HCT116 (cell line): Measurements from ENCODE around the gene PDP2. TPM values are rescaled to one million over a fixed set of nuclear protein-coding genes. Genes with fewer than 3 reads are reported as not detected.
"Not testable (repeated sequence)": the region's sequence is repeated elsewhere in the genome, so short reads cannot be mapped to it uniquely, and the experiment has no call there.

ENCODE experiments used
- ATAC-seq: fragments of 200-7000 bp; cut with Tn5 transposase; 2 replicates; pipeline ENCODE4 v1.9.1; 2020; ENCODE audit warnings: mild to moderate bottlenecking, moderate library complexity
- BruUV-seq: library from RNA; stranded (reverse); fragments of 400-500 nt; replicated peaks from 2 replicates; lab custom pipeline; 2021; lab: Mats Ljungman, UMichigan
- CTCF ChIA-PET: fragments of 300-600 bp; sonication (Branson Sonifier 250); formaldehyde crosslinking; loops from one replicate; lab custom pipeline; 2021; ENCODE audit warnings: antibody characterized with exemption; lab: Charles Lee
- POLR2A ChIA-PET: fragments of 300-600, 350-600 bp; sonication (Branson Sonifier 250); formaldehyde crosslinking; loops from one replicate; lab custom pipeline; 2021; ENCODE audit warnings: antibody characterized with exemption; lab: Charles Lee
- RAD21 ChIA-PET, 2 experiments: fragments of 300-600 bp; sonication (Branson Sonifier 250); formaldehyde crosslinking; loops; one replicate each; lab custom pipeline; 2023; ENCODE audit warnings: low total read pairs in 2 of 2; ENCODE audit not compliant: uncharacterized antibody in 2 of 2, unreplicated experiment in 2 of 2, low non-redundant PET in 1 of 2; lab: Charles Lee
- DNase-seq: peaks from one replicate; pipeline ENCODE4 v3.0.0-alpha.2; 2010; ENCODE audit warnings: low read depth, low spot score
- H2AFZ ChIP-seq: fragments of 200-600 bp; shearing (Covaris generic), sonication (generic); 2 replicates; pipeline ENCODE4 v1.6.1; 2017; ENCODE audit warnings: low read depth, mixed run types, mixed read lengths, antibody characterized with exemption, low read length; ENCODE audit not compliant: poor library complexity, severe bottlenecking
- H3K27ac ChIP-seq: 2 replicates; pipeline ENCODE4 v1.5.1; 2012; ENCODE audit warnings: low read depth, low read length
- H3K27me3 ChIP-seq: fragments of 200-600 bp; sonication (generic); 2 replicates; pipeline ENCODE4 v1.6.1; 2016; ENCODE audit warnings: mixed run types, low read length, mixed read lengths; ENCODE audit not compliant: insufficient read depth
- H3K36me3 ChIP-seq, 2 experiments: fragments of 200-500 bp in 1 of 2; fragments of 200-600 bp in 1 of 2; sonication (Bioruptor generic) in 1 of 2; sonication (generic) in 1 of 2; 2 replicates each; pipeline versions ENCODE4 v1.5.1 to v1.6.1; 2014 to 2016; ENCODE audit warnings: low read length in 2 of 2, inconsistent platforms in 1 of 2, mixed read lengths in 1 of 2, mixed run types in 1 of 2; ENCODE audit not compliant: insufficient read depth in 2 of 2, control insufficient read depth in 1 of 2
- H3K4me1 ChIP-seq, 2 experiments: fragments of 200-600 bp in 1 of 2; sonication (generic) in 1 of 2; 2 replicates each; pipeline versions ENCODE4 v1.5.1 to v1.6.1; 2012 to 2017; ENCODE audit warnings: low read length in 2 of 2, inconsistent platforms in 1 of 2, mild to moderate bottlenecking in 1 of 2, mixed read lengths in 1 of 2, mixed run types in 1 of 2, moderate library complexity in 1 of 2; ENCODE audit not compliant: insufficient read depth in 2 of 2, control insufficient read depth in 1 of 2
- H3K4me2 ChIP-seq: fragments of 200-600 bp; sonication (generic); 2 replicates; pipeline ENCODE4 v1.6.1; 2017; ENCODE audit warnings: mixed run types, low read length, mixed read lengths
- H3K4me3 ChIP-seq, 2 experiments: fragments of 200-600 bp in 1 of 2; sonication (generic) in 1 of 2; replicated peaks in 1 of 2; 2 replicates each; pipeline ENCODE4 v1.5.1; 2011 to 2016; ENCODE audit warnings: low read length in 2 of 2, control low read depth in 1 of 2, low read depth in 1 of 2, mild to moderate bottlenecking in 1 of 2, mixed read lengths in 1 of 2, mixed run types in 1 of 2
- H3K79me2 ChIP-seq: fragments of 200-600 bp; sonication (generic); 2 replicates; pipeline ENCODE4 v1.6.1; 2017; ENCODE audit warnings: mild to moderate bottlenecking, mixed run types, low read length, moderate library complexity, mixed read lengths; ENCODE audit not compliant: insufficient read depth
- H3K9ac ChIP-seq: fragments of 200-600 bp; sonication (generic); 2 replicates; pipeline ENCODE4 v1.6.1; 2016; ENCODE audit warnings: low read length, mixed read lengths
- H3K9me2 ChIP-seq: fragments of 200-600 bp; sonication (generic), shearing (Covaris generic); 2 replicates; pipeline ENCODE4 v1.6.1; 2017; ENCODE audit warnings: mixed run types, mild to moderate bottlenecking, moderate library complexity; ENCODE audit not compliant: insufficient read depth
- H3K9me3 ChIP-seq, 2 experiments: fragments of 200-500 bp in 1 of 2; fragments of 200-600 bp in 1 of 2; sonication (Bioruptor generic) in 1 of 2; sonication (generic) in 1 of 2; 2 replicates each; pipeline ENCODE4 v1.6.1; 2014 to 2017; ENCODE audit warnings: low read length in 2 of 2, mixed read lengths in 2 of 2, inconsistent platforms in 1 of 2, low read depth in 1 of 2, mild to moderate bottlenecking in 1 of 2, mixed run types in 1 of 2, moderate library complexity in 1 of 2; ENCODE audit not compliant: control insufficient read depth in 1 of 2, insufficient read depth in 1 of 2
- H4K20me1 ChIP-seq: fragments of 200-600 bp; sonication (generic), shearing (Covaris generic); 2 replicates; pipeline ENCODE4 v1.6.1; 2017; ENCODE audit warnings: mixed run types, mild to moderate bottlenecking, moderate library complexity; ENCODE audit not compliant: insufficient read depth
- EZH2phosphoT487 ChIP-seq: fragments of 200-600 bp; IDR thresholded peaks from 2 replicates; pipeline ENCODE4 v1.6.1; 2018; ENCODE audit warnings: antibody characterized with exemption, borderline replicate concordance
- POLR2A ChIP-seq: IDR thresholded peaks from 2 replicates; pipeline ENCODE4 v1.7.0; 2011; ENCODE audit warnings: borderline replicate concordance; ENCODE audit not compliant: insufficient read depth, insufficient read length; ENCODE audit errors: extremely low read depth
- intact Hi-C: fragments of 100-400 bp; cut with micrococcal nuclease; formaldehyde crosslinking; loops from 2 replicates; pipeline ENCODE4 v1.10.0; 2022
- total RNA-seq: library from RNA; stranded (reverse); gene quantifications from one replicate; pipeline ENCODE4 v1.2.1, GENCODE V29; 2021; ENCODE audit not compliant: unreplicated experiment
- TF ChIP-seq, protein P1 (sequence below), 3 experiments: fragments of 200-600 bp in 1 of 3; sonication (generic) in 1 of 3; IDR thresholded peaks in 2 of 3; conservative IDR thresholded peaks in 1 of 3; 2 replicates each; pipeline ENCODE4 v1.5.1; 2012 to 2017; ENCODE audit warnings: low read depth in 2 of 3, low read length in 2 of 3, antibody characterized with exemption in 1 of 3, borderline replicate concordance in 1 of 3, control low read depth in 1 of 3, mild to moderate bottlenecking in 1 of 3, mixed read lengths in 1 of 3, mixed run types in 1 of 3, moderate library complexity in 1 of 3; ENCODE audit not compliant: insufficient read depth in 1 of 3
- TF ChIP-seq, protein P2 (sequence below): IDR thresholded peaks from 2 replicates; pipeline ENCODE4 v1.6.1; 2011; ENCODE audit warnings: mild to moderate bottlenecking, low read length, moderate library complexity; ENCODE audit not compliant: insufficient replicate concordance; ENCODE audit errors: extremely low read depth

PDP2 gene
- total RNA-seq, 1 experiment from 2014 or later, result 19.9 TPM

DNA sequence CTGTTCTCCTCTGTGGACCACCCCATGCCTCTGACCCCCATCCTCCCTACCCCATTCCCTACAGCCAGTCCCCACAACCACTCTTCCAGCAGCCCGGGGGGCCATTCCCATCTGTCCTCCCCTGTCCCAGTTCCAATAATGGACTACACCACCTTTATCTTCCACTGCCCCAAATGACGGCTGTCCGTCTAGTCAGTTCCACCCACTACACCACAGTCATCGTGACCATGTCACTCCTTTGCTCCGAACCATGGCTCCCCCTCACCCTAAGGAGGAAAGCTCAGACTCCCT lies 15.3 kb downstream of the PDP2 start (continued):
- TF ChIP-seq, protein P1, sequence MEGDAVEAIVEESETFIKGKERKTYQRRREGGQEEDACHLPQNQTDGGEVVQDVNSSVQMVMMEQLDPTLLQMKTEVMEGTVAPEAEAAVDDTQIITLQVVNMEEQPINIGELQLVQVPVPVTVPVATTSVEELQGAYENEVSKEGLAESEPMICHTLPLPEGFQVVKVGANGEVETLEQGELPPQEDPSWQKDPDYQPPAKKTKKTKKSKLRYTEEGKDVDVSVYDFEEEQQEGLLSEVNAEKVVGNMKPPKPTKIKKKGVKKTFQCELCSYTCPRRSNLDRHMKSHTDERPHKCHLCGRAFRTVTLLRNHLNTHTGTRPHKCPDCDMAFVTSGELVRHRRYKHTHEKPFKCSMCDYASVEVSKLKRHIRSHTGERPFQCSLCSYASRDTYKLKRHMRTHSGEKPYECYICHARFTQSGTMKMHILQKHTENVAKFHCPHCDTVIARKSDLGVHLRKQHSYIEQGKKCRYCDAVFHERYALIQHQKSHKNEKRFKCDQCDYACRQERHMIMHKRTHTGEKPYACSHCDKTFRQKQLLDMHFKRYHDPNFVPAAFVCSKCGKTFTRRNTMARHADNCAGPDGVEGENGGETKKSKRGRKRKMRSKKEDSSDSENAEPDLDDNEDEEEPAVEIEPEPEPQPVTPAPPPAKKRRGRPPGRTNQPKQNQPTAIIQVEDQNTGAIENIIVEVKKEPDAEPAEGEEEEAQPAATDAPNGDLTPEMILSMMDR (IDR thresholded peaks at IDR 0.05 in 2 of 3, conservative IDR thresholded peaks at IDR 0.05 in 1 of 3; ENCODE audit: borderline replicate concordance in 1 of 3, insufficient read depth in 1 of 3, low read depth in 2 of 3, low read length in 2 of 3), result no peak
- no peak for TF ChIP-seq EZH2phosphoT487
- TF ChIP-seq, protein P2, sequence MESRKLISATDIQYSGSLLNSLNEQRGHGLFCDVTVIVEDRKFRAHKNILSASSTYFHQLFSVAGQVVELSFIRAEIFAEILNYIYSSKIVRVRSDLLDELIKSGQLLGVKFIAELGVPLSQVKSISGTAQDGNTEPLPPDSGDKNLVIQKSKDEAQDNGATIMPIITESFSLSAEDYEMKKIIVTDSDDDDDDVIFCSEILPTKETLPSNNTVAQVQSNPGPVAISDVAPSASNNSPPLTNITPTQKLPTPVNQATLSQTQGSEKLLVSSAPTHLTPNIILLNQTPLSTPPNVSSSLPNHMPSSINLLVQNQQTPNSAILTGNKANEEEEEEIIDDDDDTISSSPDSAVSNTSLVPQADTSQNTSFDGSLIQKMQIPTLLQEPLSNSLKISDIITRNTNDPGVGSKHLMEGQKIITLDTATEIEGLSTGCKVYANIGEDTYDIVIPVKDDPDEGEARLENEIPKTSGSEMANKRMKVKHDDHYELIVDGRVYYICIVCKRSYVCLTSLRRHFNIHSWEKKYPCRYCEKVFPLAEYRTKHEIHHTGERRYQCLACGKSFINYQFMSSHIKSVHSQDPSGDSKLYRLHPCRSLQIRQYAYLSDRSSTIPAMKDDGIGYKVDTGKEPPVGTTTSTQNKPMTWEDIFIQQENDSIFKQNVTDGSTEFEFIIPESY, result no peak

DNA sequence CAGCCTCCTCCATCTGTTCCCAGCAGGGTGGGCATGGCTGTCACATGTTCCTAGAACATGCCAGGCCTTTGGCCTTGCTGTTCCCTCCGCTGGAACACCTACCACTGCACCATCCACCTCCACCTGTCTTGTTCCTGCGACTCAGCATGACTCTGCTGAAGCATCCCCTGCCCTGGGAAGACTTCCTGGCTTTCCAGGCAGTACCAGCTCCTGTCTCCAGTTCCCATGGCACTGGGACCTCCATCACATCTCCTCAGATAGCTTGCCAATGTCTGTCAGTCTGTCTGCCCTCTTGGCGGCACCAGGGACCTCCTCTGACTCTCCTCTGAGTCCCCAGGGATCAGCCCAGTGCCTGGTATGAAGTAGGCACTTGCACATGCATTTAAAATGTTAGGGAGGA lies 15.7 kb downstream of the PDP2 start:
- TF ChIP-seq, protein P1 (IDR thresholded peaks at IDR 0.05 in 2 of 3, conservative IDR thresholded peaks at IDR 0.05 in 1 of 3; ENCODE audit: borderline replicate concordance in 1 of 3, insufficient read depth in 1 of 3, low read depth in 2 of 3, low read length in 2 of 3), result no peak
- no peak for TF ChIP-seq POLR2A
- H2AFZ ChIP-seq, result no peak overlapping the region
- no peak overlapping the region for H3K4me2 ChIP-seq
- H3K9me3 ChIP-seq, result no peaks in the 10 kb centered on the region
- no peak overlapping the region for H3K4me3 ChIP-seq
- H4K20me1 ChIP-seq, result no peaks in the 10 kb centered on the region
- no peak overlapping the region for H3K9ac ChIP-seq
- no peaks in the 10 kb centered on the region; a peak in 1 of 4 replicates for H3K36me3 ChIP-seq
- no peaks in the 10 kb centered on the region for H3K27me3 ChIP-seq
- no TSS peak for BruUV-seq
- POLR2A ChIA-PET, result no interaction called here
- H3K4me1 ChIP-seq, result peaks cover 7 to 12% of the 10 kb centered on the region in 2 experiments; a peak in 3 of 4 replicates
- no peak for DNase-seq
- CTCF ChIA-PET, result interaction anchor here (0.6 to 2.4 kb wide), 13 partner anchors 14 to 552 kb away, joined by 3 to 32 read pairs (median 5); partner anchors contain the start of genes CES3, ELMO3 and PDP2
- no peak overlapping the region for H3K27ac ChIP-seq
- RAD21 ChIA-PET, result interaction anchor here (1.0 to 1.3 kb wide), 2 partner anchors 32 to 33 kb away, joined by 5 to 6 read pairs; no protein-coding TSS in a partner anchor
- no peaks in the 10 kb centered on the region for H3K9me2 ChIP-seq
- no peaks in the 10 kb centered on the region for H3K79me2 ChIP-seq
- ATAC-seq, result no peak
- intact Hi-C loops, result loop anchor here (1.0 to 10.0 kb wide), 4 partner anchors 32 to 209 kb away; partner anchors contain the start of gene PHAF1

DNA sequence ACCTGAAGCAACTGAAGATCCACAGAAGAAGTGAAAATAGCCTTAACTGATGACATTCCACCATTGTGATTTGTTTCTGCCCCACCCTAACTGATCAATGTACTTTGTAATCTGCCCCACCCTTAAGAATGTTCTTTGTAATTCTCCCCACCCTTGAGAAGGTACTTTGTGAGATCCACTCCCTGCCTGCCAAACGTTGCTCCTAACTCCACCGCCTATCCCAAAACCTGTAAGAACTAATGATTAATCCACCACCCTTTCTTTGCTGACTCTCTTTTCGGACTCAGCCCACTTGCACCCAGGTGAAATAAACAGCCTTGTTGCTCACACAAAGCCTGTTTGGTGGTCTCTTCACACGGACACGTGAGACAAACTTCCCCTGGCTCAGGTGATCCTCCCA lies 16.4 kb downstream of the PDP2 start:
- H3K4me3 ChIP-seq, H3K9ac ChIP-seq, H2AFZ ChIP-seq, H3K36me3 ChIP-seq, H3K9me3 ChIP-seq, DNase-seq, ATAC-seq, POLR2A ChIA-PET, H3K79me2 ChIP-seq, H3K9me2 ChIP-seq, H3K4me2 ChIP-seq, H4K20me1 ChIP-seq, H3K27ac ChIP-seq, RAD21 ChIA-PET, H3K27me3 ChIP-seq, BruUV-seq: not testable (repeated sequence)
- H3K4me1 ChIP-seq, result peaks cover 7 to 12% of the 10 kb centered on the region in 2 experiments; a peak in 3 of 4 replicates
- CTCF ChIA-PET, result interaction anchor here (1.5 to 2.4 kb wide), 2 partner anchors 16 to 19 kb away, joined by 4 to 10 read pairs; partner anchors contain the start of gene PDP2
- intact Hi-C loops, result loop anchor here (5.0 to 10.0 kb wide), 2 partner anchors 56 to 208 kb away; partner anchors contain the start of gene PHAF1
